Endothelial cell of umbilical vein (primary cell): ENCODE results near the gene GRM7.

Source experiments
- CTCF ChIP-seq, 2 donors: IDR thresholded peaks; 1 replicate in 1 of 2; 2 replicates in 1 of 2; pipeline ENCODE4 v1.5.1; 2011; ENCODE audit warnings: low read length in 2 of 2, mild to moderate bottlenecking in 2 of 2, moderate library complexity in 2 of 2, control low read depth in 1 of 2, inconsistent platforms in 1 of 2, low read depth in 1 of 2; ENCODE audit not compliant: insufficient read depth in 1 of 2; ENCODE audit errors: extremely low read depth in 1 of 2
- EZH2 ChIP-seq: IDR thresholded peaks from 2 replicates; pipeline ENCODE4 v1.6.1; 2012; ENCODE audit warnings: borderline replicate concordance, low read depth, mild to moderate bottlenecking, moderate library complexity, low read length, inconsistent platforms; ENCODE audit not compliant: severe bottlenecking
- GATA2 ChIP-seq: IDR thresholded peaks from 2 replicates; pipeline ENCODE4 v1.7.0; 2011; ENCODE audit warnings: low read depth, mild to moderate bottlenecking, moderate library complexity, mixed read lengths, low read length; ENCODE audit not compliant: insufficient read length, insufficient read depth
- JUN ChIP-seq: IDR thresholded peaks from 2 replicates; pipeline ENCODE4 v1.6.1; 2011; ENCODE audit warnings: borderline replicate concordance, low read depth; ENCODE audit not compliant: insufficient read length, insufficient read depth
- MYC ChIP-seq: IDR thresholded peaks from one replicate; pipeline ENCODE4 v1.6.1; 2011; ENCODE audit warnings: mild to moderate bottlenecking, low read depth, low read length
- POLR2A ChIP-seq: IDR thresholded peaks from 2 replicates; pipeline ENCODE4 v1.6.1; 2012; ENCODE audit warnings: low read depth, mild to moderate bottlenecking, control low read depth, low read length
- POLR2AphosphoS5 ChIP-seq: IDR thresholded peaks from 2 replicates; pipeline ENCODE4 v1.6.1; 2012; ENCODE audit warnings: low read depth, mild to moderate bottlenecking, control low read depth, low read length, moderate library complexity; ENCODE audit not compliant: insufficient read depth
- TF ChIP-seq, protein P1 (sequence below): IDR thresholded peaks from 2 replicates; pipeline ENCODE4 v1.6.1; 2011; ENCODE audit not compliant: insufficient read depth, insufficient read length

DNA sequence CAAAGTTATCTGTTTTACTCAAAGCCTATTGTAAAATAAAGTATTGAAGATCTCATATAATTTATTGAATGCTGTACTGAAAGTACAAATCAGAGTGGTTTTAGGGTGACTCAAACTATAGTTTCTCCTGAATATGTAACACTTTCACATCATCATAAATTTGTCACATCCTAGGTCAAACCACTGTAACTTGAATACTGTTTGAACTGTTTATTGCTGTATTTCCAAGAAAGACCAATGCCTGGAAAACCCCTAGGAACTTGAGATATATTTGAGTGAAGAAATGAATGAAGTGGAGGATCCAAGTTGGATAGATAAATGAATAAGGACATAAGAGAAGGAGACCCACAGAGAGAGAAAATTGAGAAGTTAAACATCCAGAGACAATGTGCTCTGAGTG, 348.2 kb downstream of the GRM7 start:
- TF ChIP-seq CTCF (IDR thresholded peaks at IDR 0.05; ENCODE audit: extremely low read depth in 1 of 2, insufficient read depth in 1 of 2, low read depth in 1 of 2, low read length in 2 of 2) (no peak), EZH2 (no peak), POLR2AphosphoS5 (no peak), GATA2 (no peak), POLR2A (no peak), JUN (no peak), MYC (no peak)
- TF ChIP-seq, protein P1, sequence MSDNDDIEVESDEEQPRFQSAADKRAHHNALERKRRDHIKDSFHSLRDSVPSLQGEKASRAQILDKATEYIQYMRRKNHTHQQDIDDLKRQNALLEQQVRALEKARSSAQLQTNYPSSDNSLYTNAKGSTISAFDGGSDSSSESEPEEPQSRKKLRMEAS: no peak
